HEK293 (cell line): ENCODE results near the gene STK11.

Source experiments
- CTCF ChIA-PET: fragments of 350-600 bp; formaldehyde crosslinking; extraction: SDS; loops from one replicate; lab custom pipeline; 2021; ENCODE audit warnings: antibody characterized with exemption; lab: Yijun Ruan, JAX
- POLR2A ChIA-PET: fragments of 300-600 bp; formaldehyde crosslinking; extraction: SDS; loops from one replicate; lab custom pipeline; 2020; ENCODE audit warnings: antibody characterized with exemption, inconsistent platforms; lab: Yijun Ruan, JAX
- H3K27ac ChIP-seq: fragments of 200-500 bp; sonication (Bioruptor generic); 2 replicates; pipeline ENCODE4 v1.5.1; 2014; ENCODE audit warnings: low read depth, low read length, control low read depth, inconsistent platforms; ENCODE audit errors: extremely low read depth
- H3K36me3 ChIP-seq, 2 experiments: fragments of 200-500 bp in 1 of 2; sonication (Bioruptor generic) in 1 of 2; 1 replicate in 1 of 2; 2 replicates in 1 of 2; pipeline ENCODE4 v1.5.1; 2014 to 2017; ENCODE audit warnings: inconsistent platforms in 2 of 2, low read length in 2 of 2; ENCODE audit not compliant: control insufficient read depth in 2 of 2, insufficient read depth in 1 of 2
- H3K4me1 ChIP-seq: fragments of 200-500 bp; sonication (Bioruptor generic); 2 replicates; pipeline ENCODE4 v1.5.1; 2014; ENCODE audit warnings: mild to moderate bottlenecking, low read length, inconsistent platforms; ENCODE audit not compliant: control insufficient read depth, insufficient read depth
- H3K4me3 ChIP-seq: 2 replicates; pipeline ENCODE4 v1.5.1; 2011; ENCODE audit warnings: low read depth, mild to moderate bottlenecking, control low read depth, low read length, moderate library complexity
- H3K9me3 ChIP-seq: fragments of 200-500 bp; sonication (Bioruptor generic); 2 replicates; pipeline ENCODE4 v1.5.1; 2014; ENCODE audit warnings: low read depth, low read length, inconsistent platforms; ENCODE audit not compliant: control insufficient read depth, insufficient read depth
- GFI1B ChIP-seq: fragments of 450-650 bp; formaldehyde crosslinking; IDR thresholded peaks from 2 replicates; pipeline ENCODE4 v1.5.1; 2016; ENCODE audit warnings: missing biosample characterization, missing genetic modification characterization
- HIC1 ChIP-seq: fragments of 450-650 bp; formaldehyde crosslinking; IDR thresholded peaks from 2 replicates; pipeline ENCODE4 v1.5.1; 2016; ENCODE audit warnings: missing biosample characterization, missing genetic modification characterization
- PATZ1 ChIP-seq: fragments of 450-650 bp; formaldehyde crosslinking; IDR thresholded peaks from 2 replicates; pipeline ENCODE4 v1.5.1; 2016; ENCODE audit warnings: missing biosample characterization, missing genetic modification characterization
- PBX3 ChIP-seq: sonication (generic); formaldehyde crosslinking; IDR thresholded peaks from 2 replicates; pipeline ENCODE4 v1.8.1; 2022; ENCODE audit warnings: mild to moderate bottlenecking, moderate library complexity, missing genetic modification reagents
- PRDM2 ChIP-seq: fragments of 450-650 bp; formaldehyde crosslinking; IDR thresholded peaks from 2 replicates; pipeline ENCODE4 v1.5.1; 2016; ENCODE audit warnings: missing biosample characterization, missing genetic modification characterization, borderline replicate concordance
- RBAK ChIP-seq: fragments of 450-650 bp; formaldehyde crosslinking; IDR thresholded peaks from 2 replicates; pipeline ENCODE4 v1.5.1; 2016; ENCODE audit warnings: missing biosample characterization, missing genetic modification characterization
- REST ChIP-seq: fragments of 450-650 bp; formaldehyde crosslinking; IDR thresholded peaks from 2 replicates; pipeline ENCODE4 v1.5.1; 2016; ENCODE audit warnings: missing biosample characterization, missing genetic modification characterization
- SP3 ChIP-seq: fragments of 450-650 bp; formaldehyde crosslinking; IDR thresholded peaks from 2 replicates; pipeline ENCODE4 v1.5.1; 2016; ENCODE audit warnings: missing biosample characterization, missing genetic modification characterization
- ZBTB26 ChIP-seq: fragments of 450-650 bp; formaldehyde crosslinking; optimal IDR thresholded peaks from 2 replicates; pipeline ENCODE3; 2016; ENCODE audit warnings: missing biosample characterization, mild to moderate bottlenecking, missing genetic modification characterization
- ZNF133 ChIP-seq: fragments of 450-650 bp; formaldehyde crosslinking; IDR thresholded peaks from 2 replicates; pipeline ENCODE4 v1.5.1; 2016; ENCODE audit warnings: missing biosample characterization, missing genetic modification characterization
- ZNF16 ChIP-seq: fragments of 450-650 bp; formaldehyde crosslinking; IDR thresholded peaks from 2 replicates; pipeline ENCODE4 v1.5.1; 2016; ENCODE audit warnings: low read depth, missing biosample characterization, missing genetic modification characterization
- ZNF449 ChIP-seq: fragments of 450-650 bp; formaldehyde crosslinking; IDR thresholded peaks from 2 replicates; pipeline ENCODE4 v1.5.1; 2017; ENCODE audit warnings: missing biosample characterization, mild to moderate bottlenecking, missing genetic modification characterization, moderate library complexity
- ZNF501 ChIP-seq: fragments of 450-650 bp; formaldehyde crosslinking; IDR thresholded peaks from 2 replicates; pipeline ENCODE4 v1.5.1; 2016; ENCODE audit warnings: missing biosample characterization, missing genetic modification characterization
- ZNF777 ChIP-seq: fragments of 450-650 bp; formaldehyde crosslinking; IDR thresholded peaks from 2 replicates; pipeline ENCODE4 v1.5.1; 2017; ENCODE audit warnings: missing biosample characterization, missing genetic modification characterization, borderline replicate concordance

The STK11 gene

GRCh38 chr19:1259876-1260748 is 54.5 kb downstream of the STK11 start (continued):
- TF ChIP-seq GFI1B (tag by site-specific recombination) (no peak), PBX3 (CRISPR knock-in tag) (no peak), ZNF449 (peak; percentile 91; the same call in 1 of the 2 replicates), ZNF133 (no peak), PRDM2 (tag by site-specific recombination) (no peak), RBAK (tag by site-specific recombination) (no peak), REST (tag by site-specific recombination) (no peak)

GRCh38 chr19:1260749-1261537 is 55.4 kb downstream of the STK11 start:
- H3K4me3 ChIP-seq: peak overlapping the region; percentile 55
- peak overlapping the region; percentile 68; the same call in 1 of the 2 replicates for H3K27ac ChIP-seq
- peaks cover 14 to 22% of the 10 kb centered on the region in 2 experiments for H3K36me3 ChIP-seq
- CTCF ChIA-PET: interaction anchor here (11.3 kb wide), 1 partner anchor 16 kb away, joined by 299 read pairs; no protein-coding TSS in a partner anchor
- POLR2A ChIA-PET: interaction anchor here (0.9 to 10.8 kb wide), 6 partner anchors 5 to 16 kb away, joined by 3 to 407 read pairs (median 10); partner anchors contain the start of genes CIRBP and FAM174C
- peaks cover 26% of the 10 kb centered on the region for H3K4me1 ChIP-seq
- H3K9me3 ChIP-seq: no peaks in the 10 kb centered on the region
- no peak for TF ChIP-seq ZNF16 (tag by site-specific recombination)
- peak; percentile 92 for TF ChIP-seq PATZ1 (tag by site-specific recombination)
- peak; percentile 95 for TF ChIP-seq ZBTB26 (tag by site-specific recombination)
- peak; percentile 88 for TF ChIP-seq HIC1 (tag by site-specific recombination)
- TF ChIP-seq ZNF501 (tag by site-specific recombination): no peak
- peak; percentile 95 for TF ChIP-seq SP3 (tag by site-specific recombination)
- peak; percentile 99 for TF ChIP-seq ZNF777
